Activated CD8-positive, alpha-beta T cell treated with anti-CD3 and anti-CD28 coated beads for 36 hours (primary cell): Measurements from ENCODE around the gene LSG1. TPM values are rescaled to one million over a fixed set of nuclear protein-coding genes. Genes with fewer than 3 reads are reported as not detected.

Source experiments
- ATAC-seq: fragments of 200-7000 bp; cut with Tn5 transposase; one replicate; pipeline ENCODE4 v1.10.0; 2021; ENCODE audit warnings: mild to moderate bottlenecking, moderate library complexity
- CTCF ChIA-PET: fragments of 350-600 bp; sonication (Branson Sonifier 250); formaldehyde crosslinking; loops from one replicate; lab custom pipeline; 2021; ENCODE audit warnings: antibody characterized with exemption; lab: Charles Lee
- POLR2A ChIA-PET: fragments of 350-600 bp; sonication (Branson Sonifier 250); formaldehyde crosslinking; loops from one replicate; lab custom pipeline; 2021; ENCODE audit warnings: antibody characterized with exemption; lab: Charles Lee
- DNase-seq: peaks from one replicate; pipeline ENCODE4 v3.0.0-alpha.2; 2020
- H3K27ac Mint-ChIP-seq: one replicate; pipeline ENCODE4 v1.8.0; 2021; ENCODE audit warnings: mild to moderate bottlenecking, mixed read lengths
- H3K27me3 Mint-ChIP-seq: one replicate; pipeline ENCODE4 v1.8.0; 2021; ENCODE audit warnings: mixed read lengths
- H3K36me3 Mint-ChIP-seq: one replicate; pipeline ENCODE4 v1.8.0; 2021; ENCODE audit warnings: low read depth, mixed read lengths
- H3K4me1 Mint-ChIP-seq: one replicate; pipeline ENCODE4 v1.8.0; 2021; ENCODE audit warnings: low read depth, mixed read lengths
- H3K4me3 Mint-ChIP-seq: one replicate; pipeline ENCODE4 v1.8.0; 2021; ENCODE audit warnings: mild to moderate bottlenecking, moderate library complexity, mixed read lengths
- H3K9me3 Mint-ChIP-seq: one replicate; pipeline ENCODE4 v1.8.0; 2021; ENCODE audit warnings: mixed read lengths
- CTCF ChIP-seq: fragments of 200-600 bp; IDR thresholded peaks from one replicate; pipeline ENCODE4 v1.8.0; 2022; ENCODE audit warnings: antibody characterized with exemption, mild to moderate bottlenecking
- intact Hi-C: fragments of 100-400 bp; cut with micrococcal nuclease; formaldehyde crosslinking; loops from one replicate; pipeline ENCODE4 v1.10.0; 2022
- total RNA-seq, 2 experiments: library from RNA; stranded (reverse); gene quantifications; one replicate each; pipeline ENCODE4 v1.2.3, GENCODE V29; 2021

Gene LSG1
- total RNA-seq, 2 experiments from 2014 or later = 36.5 to 41.3 TPM

- intact Hi-C loops = no loop called here
- Mint-ChIP-seq H3K9me3 (no peaks in the 10 kb centered on the region), H3K4me3 (no peak overlapping the region), H3K4me1 (peaks cover 6% of the 10 kb centered on the region), H3K27ac (no peak overlapping the region), H3K36me3 (peaks cover 38% of the 10 kb centered on the region), H3K27me3 (no peaks in the 10 kb centered on the region)
- ATAC-seq = peak; percentile 86
- CTCF ChIA-PET = interaction anchor here (1.2 to 1.7 kb wide), 2 partner anchors 20 to 42 kb away, joined by 4 to 5 read pairs; no protein-coding TSS in a partner anchor
- peak; percentile 61 for DNase-seq
- TF ChIP-seq CTCF = peak; percentile 57
- POLR2A ChIA-PET = no interaction called here
These were observed 31.2 kb downstream of the LSG1 start for GRCh38 chr3:194640829-194641228.

GRCh38 chr3:194638991-194639605, 32.9 kb downstream of the LSG1 start:
- no peak overlapping the region for H3K27ac Mint-ChIP-seq
- CTCF ChIA-PET = interaction anchor here (0.8 to 1.6 kb wide), 3 partner anchors 9 to 167 kb away, joined by 3 to 4 read pairs (median 4); no protein-coding TSS in a partner anchor
- H3K4me3 Mint-ChIP-seq = no peak overlapping the region
- peaks cover 26% of the 10 kb centered on the region for H3K36me3 Mint-ChIP-seq
- intact Hi-C loops = no loop called here
- POLR2A ChIA-PET = interaction anchor here (2.0 kb wide), 1 partner anchor 15 kb away, joined by 6 read pairs; no protein-coding TSS in a partner anchor
- ATAC-seq (no peak), DNase-seq (no peak)
- no peak for TF ChIP-seq CTCF
- peaks cover 6% of the 10 kb centered on the region for H3K4me1 Mint-ChIP-seq
- H3K27me3 Mint-ChIP-seq = no peaks in the 10 kb centered on the region
- H3K9me3 Mint-ChIP-seq = no peaks in the 10 kb centered on the region

- H3K4me1 Mint-ChIP-seq = peaks cover 10% of the 10 kb centered on the region
- CTCF ChIA-PET = interaction anchor here (1.1 to 1.6 kb wide), 2 partner anchors 11 to 33 kb away, joined by 4 read pairs; no protein-coding TSS in a partner anchor
- no peaks in the 10 kb centered on the region for H3K27me3 Mint-ChIP-seq
- intact Hi-C loops = no loop called here
- DNase-seq = no peak
- ATAC-seq = no peak
- no peaks in the 10 kb centered on the region for H3K9me3 Mint-ChIP-seq
- TF ChIP-seq CTCF = no peak
- no peak overlapping the region for H3K27ac Mint-ChIP-seq
- POLR2A ChIA-PET = interaction anchor here (0.6 kb wide), 1 partner anchor 31 kb away, joined by 3 read pairs; no protein-coding TSS in a partner anchor
- H3K4me3 Mint-ChIP-seq = no peak overlapping the region
- peaks cover 16% of the 10 kb centered on the region for H3K36me3 Mint-ChIP-seq
These were observed 34.2 kb downstream of the LSG1 start for GRCh38 chr3:194637541-194638400.

- H3K27ac Mint-ChIP-seq = no peak overlapping the region
- CTCF ChIA-PET = interaction anchor here (0.9 to 1.1 kb wide), 2 partner anchors 34 to 62 kb away, joined by 3 to 4 read pairs; no protein-coding TSS in a partner anchor
These were observed 34.9 kb downstream of the LSG1 start for GRCh38 chr3:194637066-194637465.

More at GRCh38 chr3:194637066-194637465, 34.9 kb downstream of the LSG1 start:
- DNase-seq (no peak), ATAC-seq (no peak)
- TF ChIP-seq CTCF = no peak
- H3K36me3 Mint-ChIP-seq = peaks cover 13% of the 10 kb centered on the region
- no peaks in the 10 kb centered on the region for H3K27me3 Mint-ChIP-seq
- intact Hi-C loops = no loop called here
- POLR2A ChIA-PET = interaction anchor here (0.6 kb wide), 2 partner anchors 32 to 869 kb away, joined by 3 read pairs; no protein-coding TSS in a partner anchor
- H3K4me1 Mint-ChIP-seq = peaks cover 10% of the 10 kb centered on the region
- H3K9me3 Mint-ChIP-seq = no peaks in the 10 kb centered on the region
- no peak overlapping the region for H3K4me3 Mint-ChIP-seq
